Measurements from ENCODE around the gene COL24A1.
A peak's percentile ranks its signal among the peaks of the same experiment; 100 is the strongest.

The COL24A1 gene

GRCh38 chr1:85892366-85892765 lies 264.2 kb downstream of the COL24A1 start:
- DNase-seq (ENCODE audit: low read depth): no peak
- no peak overlapping the region for H3K4me3 ChIP-seq (ENCODE audit: low read depth, low read length)
- in situ Hi-C loops (cut with HindIII; ENCODE audit: low sequenced_read_pairs): loop anchor here (25.0 kb wide), 1 partner anchor 580 kb away; no protein-coding TSS in a partner anchor
- TF ChIP-seq, protein P1, sequence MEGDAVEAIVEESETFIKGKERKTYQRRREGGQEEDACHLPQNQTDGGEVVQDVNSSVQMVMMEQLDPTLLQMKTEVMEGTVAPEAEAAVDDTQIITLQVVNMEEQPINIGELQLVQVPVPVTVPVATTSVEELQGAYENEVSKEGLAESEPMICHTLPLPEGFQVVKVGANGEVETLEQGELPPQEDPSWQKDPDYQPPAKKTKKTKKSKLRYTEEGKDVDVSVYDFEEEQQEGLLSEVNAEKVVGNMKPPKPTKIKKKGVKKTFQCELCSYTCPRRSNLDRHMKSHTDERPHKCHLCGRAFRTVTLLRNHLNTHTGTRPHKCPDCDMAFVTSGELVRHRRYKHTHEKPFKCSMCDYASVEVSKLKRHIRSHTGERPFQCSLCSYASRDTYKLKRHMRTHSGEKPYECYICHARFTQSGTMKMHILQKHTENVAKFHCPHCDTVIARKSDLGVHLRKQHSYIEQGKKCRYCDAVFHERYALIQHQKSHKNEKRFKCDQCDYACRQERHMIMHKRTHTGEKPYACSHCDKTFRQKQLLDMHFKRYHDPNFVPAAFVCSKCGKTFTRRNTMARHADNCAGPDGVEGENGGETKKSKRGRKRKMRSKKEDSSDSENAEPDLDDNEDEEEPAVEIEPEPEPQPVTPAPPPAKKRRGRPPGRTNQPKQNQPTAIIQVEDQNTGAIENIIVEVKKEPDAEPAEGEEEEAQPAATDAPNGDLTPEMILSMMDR (IDR thresholded peaks at IDR 0.05; ENCODE audit: low read depth, low read length, missing control alignments): no peak

GRCh38 chr1:85889870-85890269 lies 266.7 kb downstream of the COL24A1 start:
- TF ChIP-seq, protein P1 (IDR thresholded peaks at IDR 0.05; ENCODE audit: low read depth, low read length, missing control alignments): no peak
- DNase-seq (ENCODE audit: low read depth): no peak
- in situ Hi-C loops (cut with HindIII; ENCODE audit: low sequenced_read_pairs): loop anchor here (25.0 kb wide), 1 partner anchor 578 kb away; no protein-coding TSS in a partner anchor

GRCh38 chr1:85888921-85889320 lies 267.7 kb downstream of the COL24A1 start:
- in situ Hi-C loops (cut with HindIII; ENCODE audit: low sequenced_read_pairs): loop anchor here (25.0 kb wide), 1 partner anchor 577 kb away; no protein-coding TSS in a partner anchor
- DNase-seq (ENCODE audit: low read depth): no peak
- TF ChIP-seq, protein P1 (IDR thresholded peaks at IDR 0.05; ENCODE audit: low read depth, low read length, missing control alignments): no peak
- no peak overlapping the region for H3K4me3 ChIP-seq (ENCODE audit: low read depth, low read length)

More at GRCh38 chr1:85889870-85890269, 266.7 kb downstream of the COL24A1 start:
- no peak overlapping the region for H3K4me3 ChIP-seq (ENCODE audit: low read depth, low read length)

DNA sequence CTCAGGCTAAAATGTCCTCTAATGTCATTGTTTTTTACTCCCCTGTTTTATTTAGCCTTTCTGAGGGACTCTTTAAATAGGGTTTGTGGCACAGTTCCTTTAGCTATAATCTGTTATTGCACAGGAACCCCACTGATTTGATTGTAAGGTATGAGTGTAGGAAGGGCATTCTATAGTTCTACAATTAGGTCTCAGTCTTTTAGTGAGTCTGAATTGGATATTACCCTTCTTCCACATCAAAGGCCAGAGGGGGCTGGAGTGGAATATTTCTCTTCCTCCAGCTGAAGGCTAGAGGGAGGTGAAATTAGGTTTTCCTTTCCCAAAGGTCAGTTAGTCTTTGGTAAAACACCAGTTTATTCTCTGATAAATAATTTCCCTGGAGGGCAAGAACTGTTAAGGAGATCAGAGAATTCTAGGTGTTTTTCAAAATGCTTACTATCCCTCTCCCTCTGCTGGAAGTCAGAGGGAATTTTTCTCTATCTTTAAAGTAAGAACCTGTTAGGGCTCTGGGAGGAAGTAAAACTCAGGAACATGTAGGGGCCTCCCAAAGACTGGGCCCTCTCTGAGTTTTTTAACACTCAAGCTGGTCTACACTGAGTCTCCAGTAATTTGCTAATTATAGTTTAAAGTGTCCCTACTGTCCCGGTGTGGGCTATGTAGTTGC lies 272.1 kb downstream of the COL24A1 start:
- H3K4me3 ChIP-seq (ENCODE audit: low read depth, low read length): no peak overlapping the region
- TF ChIP-seq, protein P1 (IDR thresholded peaks at IDR 0.05; ENCODE audit: low read depth, low read length, missing control alignments): peak; percentile 63
- in situ Hi-C loops (cut with HindIII; ENCODE audit: low sequenced_read_pairs): loop anchor here (25.0 kb wide), 1 partner anchor 572 kb away; no protein-coding TSS in a partner anchor
- DNase-seq (ENCODE audit: low read depth): peak; percentile 8

DNA sequence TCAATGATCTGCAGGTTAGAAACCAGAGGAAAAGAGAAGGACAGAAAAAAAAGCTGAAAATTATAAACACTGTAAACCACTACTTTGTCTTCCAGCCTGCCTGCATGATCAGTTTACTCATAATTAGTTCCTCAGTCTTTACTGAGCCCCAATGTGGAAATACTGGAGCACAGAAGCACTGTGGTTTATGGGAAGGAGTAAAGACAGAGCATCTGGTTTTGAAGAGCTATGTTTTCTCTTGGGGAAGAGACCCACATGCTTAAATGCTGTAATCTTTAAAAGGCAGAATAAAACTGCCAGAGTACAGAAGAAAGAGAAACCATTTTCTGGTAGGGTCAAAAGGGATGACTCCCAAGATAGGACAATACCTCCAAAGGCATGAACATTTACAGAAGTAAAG lies 289.4 kb downstream of the COL24A1 start:
- no peak overlapping the region for H3K4me3 ChIP-seq (ENCODE audit: low read depth, low read length)
- TF ChIP-seq, protein P1 (IDR thresholded peaks at IDR 0.05; ENCODE audit: low read depth, low read length, missing control alignments): no peak
- in situ Hi-C loops (cut with HindIII; ENCODE audit: low sequenced_read_pairs): no loop called here
- DNase-seq (ENCODE audit: low read depth): no peak

GRCh38 chr1:85865213-85865612 lies 291.4 kb downstream of the COL24A1 start:
- no peak for DNase-seq (ENCODE audit: low read depth)
- TF ChIP-seq, protein P1 (IDR thresholded peaks at IDR 0.05; ENCODE audit: low read depth, low read length, missing control alignments): no peak
- no peak overlapping the region for H3K4me3 ChIP-seq (ENCODE audit: low read depth, low read length)
- in situ Hi-C loops (cut with HindIII; ENCODE audit: low sequenced_read_pairs): no loop called here
